Natural killer cell (primary cell): ENCODE measurements around the gene MTG2. TPM values are rescaled to one million over a fixed set of nuclear protein-coding genes. Genes with fewer than 3 reads are reported as not detected.

ENCODE experiments used
- ATAC-seq, 3 donors: fragments of 150-1000 bp in 2 of 3; fragments of 200-7000 bp in 1 of 3; cut with Tn5 transposase; 1 replicate in 1 of 3; 2 replicates in 2 of 3; pipeline ENCODE4 v1.10.0; 2021; ENCODE audit warnings: mild to moderate bottlenecking in 2 of 3, moderate library complexity in 2 of 3
- DNase-seq, 2 donors: peaks; one replicate each; pipeline versions ENCODE4 v3.0.0 to v3.0.0-alpha.2; 2013 to 2021; ENCODE audit warnings: mixed read lengths in 1 of 2
- H3K27ac ChIP-seq: one replicate; pipeline ENCODE4 v1.5.1; 2013; ENCODE audit warnings: mild to moderate bottlenecking, low read length
- H3K27me3 ChIP-seq: one replicate; pipeline ENCODE4 v1.6.1; 2013; ENCODE audit warnings: low read length; ENCODE audit not compliant: control insufficient read depth, insufficient read depth
- H3K36me3 ChIP-seq: one replicate; pipeline ENCODE4 v1.6.1; 2013; ENCODE audit warnings: low read length; ENCODE audit not compliant: control insufficient read depth, insufficient read depth
- H3K4me1 ChIP-seq: one replicate; pipeline ENCODE4 v1.6.1; 2013; ENCODE audit warnings: low read length; ENCODE audit not compliant: control insufficient read depth, insufficient read depth
- H3K4me3 ChIP-seq: one replicate; pipeline ENCODE4 v1.5.1; 2013; ENCODE audit warnings: low read length
- H3K9me3 ChIP-seq: one replicate; pipeline ENCODE4 v1.6.1; 2013; ENCODE audit warnings: low read length; ENCODE audit not compliant: control insufficient read depth, insufficient read depth
- H3K27ac Mint-ChIP-seq, 2 donors: one replicate each; pipeline ENCODE4 v1.8.0; 2022; ENCODE audit warnings: mild to moderate bottlenecking in 2 of 2, mixed read lengths in 2 of 2, moderate library complexity in 1 of 2
- H3K27me3 Mint-ChIP-seq, 2 donors: one replicate each; pipeline ENCODE4 v1.8.0; 2022; ENCODE audit warnings: low read depth in 2 of 2, mixed read lengths in 2 of 2
- H3K36me3 Mint-ChIP-seq: one replicate; pipeline ENCODE4 v1.8.0; 2022; ENCODE audit warnings: mixed read lengths
- H3K4me1 Mint-ChIP-seq, 2 donors: one replicate each; pipeline ENCODE4 v1.8.0; 2022; ENCODE audit warnings: mixed read lengths in 2 of 2
- H3K4me3 Mint-ChIP-seq: one replicate; pipeline ENCODE4 v1.8.0; 2022; ENCODE audit warnings: mild to moderate bottlenecking, moderate library complexity, mixed read lengths
- H3K9me3 Mint-ChIP-seq, 2 donors: one replicate each; pipeline ENCODE4 v1.8.0; 2022; ENCODE audit warnings: mixed read lengths in 2 of 2
- CTCF ChIP-seq: fragments of 200-600 bp; IDR thresholded peaks from one replicate; pipeline ENCODE4 v1.8.0; 2022; ENCODE audit warnings: antibody characterized with exemption
- WGBS: methylation state at CpG from one replicate; pipeline ENCODE4 v1.1.7; 2013; ENCODE audit warnings: missing lambda C conversion rate; ENCODE audit not compliant: insufficient coverage; 5-methylcytosine and 5-hydroxymethylcytosine counted together
- intact Hi-C: fragments of 100-400 bp; cut with micrococcal nuclease; formaldehyde crosslinking; loops from one replicate; pipeline ENCODE4 v1.14.2; 2022
- total RNA-seq, 4 donors: library from RNA; stranded (reverse); fragments of 120-200 nt in 1 of 4; gene quantifications; one replicate each; pipeline versions ENCODE4 v1.2.3 to v1.2.4, GENCODE V29; 2013 to 2022

Gene MTG2
- total RNA-seq, 3 donors from 2014 or later (not counting 1 experiment from before 2014, with no cell fraction given) = 16.8 to 25.8 (median 25.3) TPM

- Mint-ChIP-seq H3K36me3 (no peaks in the 10 kb centered on the region), H3K4me1 (no peaks in the 10 kb centered on the region), H3K9me3 (no peaks in the 10 kb centered on the region), H3K4me3 (no peak overlapping the region), H3K27ac (no peak overlapping the region), H3K27me3 (peaks cover 0 to 19% of the 10 kb centered on the region in 2 donors)
- Histone ChIP-seq H3K4me3 (no peak overlapping the region), H3K27me3 (peaks cover 12% of the 10 kb centered on the region), H3K4me1 (peaks cover under 1% of the 10 kb centered on the region), H3K27ac (no peak overlapping the region), H3K36me3 (no peaks in the 10 kb centered on the region), H3K9me3 (no peaks in the 10 kb centered on the region)
- DNase-seq (no peak), ATAC-seq (no peak)
- 82% methylated on average over 29 of the region's 29 CpGs for WGBS
- intact Hi-C loops = no loop called here
- TF ChIP-seq CTCF = no peak
These were observed 32.5 kb downstream of the MTG2 start for GRCh38 chr20:62215020-62215990.

- 78% methylated on average over 39 of the region's 40 CpGs for WGBS
- ATAC-seq (no peak), DNase-seq (no peak)
- Mint-ChIP-seq H3K27me3 (peaks cover 4 to 25% of the 10 kb centered on the region in 2 donors), H3K9me3 (no peaks in the 10 kb centered on the region), H3K4me1 (peaks cover 0 to 3% of the 10 kb centered on the region in 2 donors), H3K27ac (no peak overlapping the region), H3K4me3 (no peak overlapping the region), H3K36me3 (no peaks in the 10 kb centered on the region)
- no peak overlapping the region for H3K4me3 ChIP-seq
- no peak overlapping the region for H3K27ac ChIP-seq
- H3K36me3 ChIP-seq = no peaks in the 10 kb centered on the region
- intact Hi-C loops = no loop called here
- TF ChIP-seq CTCF = no peak
- peaks cover 16% of the 10 kb centered on the region for H3K27me3 ChIP-seq
- peaks cover 6% of the 10 kb centered on the region for H3K4me1 ChIP-seq
- no peaks in the 10 kb centered on the region for H3K9me3 ChIP-seq
These were observed 33.3 kb downstream of the MTG2 start for GRCh38 chr20:62215991-62216635.

DNA sequence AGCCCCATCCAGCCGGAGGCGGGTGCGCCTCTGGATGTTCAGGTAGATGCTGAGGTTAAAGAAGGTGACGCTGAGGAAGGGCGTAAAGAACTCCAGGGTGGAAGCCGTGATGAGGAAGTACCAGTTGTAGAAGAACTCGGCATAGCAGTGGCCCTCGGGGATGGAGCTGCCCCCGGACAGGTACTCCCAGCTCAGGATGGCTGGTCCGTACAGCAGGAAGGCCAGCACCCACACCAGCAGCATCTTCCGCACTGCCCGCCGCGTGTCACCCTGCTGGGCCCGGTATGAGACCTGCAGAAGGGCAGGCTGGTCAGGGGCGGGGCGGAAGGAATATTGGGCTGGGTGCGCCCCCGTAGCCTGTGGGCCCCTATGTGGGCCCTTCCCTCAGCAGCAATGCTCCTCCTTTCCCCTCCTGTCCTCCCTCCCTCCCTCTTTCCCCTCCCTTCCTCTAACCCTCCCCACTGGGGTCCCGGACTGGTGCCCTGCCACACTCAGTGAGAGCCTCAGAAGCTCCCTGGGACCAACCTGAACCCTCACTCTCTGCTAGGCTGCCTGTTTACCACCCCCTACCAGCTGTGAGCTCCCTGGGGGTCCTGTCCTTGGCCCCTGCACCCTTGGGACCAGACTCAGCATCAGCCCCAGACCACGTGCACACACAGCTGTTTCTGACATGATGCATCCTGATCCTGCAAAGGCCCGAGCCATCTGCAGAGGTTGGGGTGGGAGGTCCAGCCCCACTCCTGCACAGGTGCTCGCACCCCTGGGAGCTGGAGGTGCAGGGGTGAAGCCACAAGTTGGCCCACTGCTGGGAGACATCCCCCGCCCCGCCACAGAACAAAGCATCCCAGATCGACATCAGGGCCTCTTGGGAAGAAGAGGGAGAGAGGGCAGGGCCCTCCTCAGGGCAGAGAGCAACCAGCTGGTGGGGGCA, 34.1 kb downstream of the MTG2 start:
- no peak overlapping the region for H3K27ac Mint-ChIP-seq
- H3K9me3 ChIP-seq = no peaks in the 10 kb centered on the region
- WGBS = 71% methylated on average over 26 of the region's 26 CpGs
- no peaks in the 10 kb centered on the region for H3K36me3 ChIP-seq
- no peak for TF ChIP-seq CTCF
- no peak overlapping the region for H3K4me3 ChIP-seq
- ATAC-seq (no peak), DNase-seq (no peak)
- H3K27ac ChIP-seq = no peak overlapping the region
- H3K4me3 Mint-ChIP-seq = no peak overlapping the region
- H3K36me3 Mint-ChIP-seq = no peaks in the 10 kb centered on the region
- H3K9me3 Mint-ChIP-seq = no peaks in the 10 kb centered on the region
- peaks cover 6% of the 10 kb centered on the region for H3K4me1 ChIP-seq
- peaks cover 0 to 4% of the 10 kb centered on the region in 2 donors for H3K4me1 Mint-ChIP-seq
- intact Hi-C loops = no loop called here
- H3K27me3 ChIP-seq = peaks cover 24% of the 10 kb centered on the region
- peaks cover 7 to 30% of the 10 kb centered on the region in 2 donors for H3K27me3 Mint-ChIP-seq
